ENCODE results near the gene ENPP7. TPM values are rescaled to one million over a fixed set of nuclear protein-coding genes. Genes with fewer than 3 reads are reported as not detected.
A peak's percentile ranks its signal among the peaks of the same experiment; 100 is the strongest.

Gene ENPP7
- total RNA-seq, 2 donors from 2014 or later = not detected

- Histone ChIP-seq H3K4me3 (peak overlapping the region; percentile 29), H3K36me3 (no peaks in the 10 kb centered on the region), H3K9me3 (no peaks in the 10 kb centered on the region), H3K27ac (peak overlapping the region in 1 of 2 donors; percentile 27), H3K4me1 (ENCODE audit: control insufficient read depth in 1 of 2, low read depth in 2 of 2) (peaks cover 8 to 17% of the 10 kb centered on the region in 2 donors), H3K27me3 (replicated peaks; ENCODE audit: insufficient read depth) (peaks cover 33% of the 10 kb centered on the region)
- DNase-seq (ENCODE audit: low spot score) (no peak), ATAC-seq (ENCODE audit: insufficient number of reproducible peaks, low FRiP score, low read depth) (no peak)
- TF ChIP-seq CTCF (IDR thresholded peaks at IDR 0.05) = peak; percentile 54
These were observed 59.4 kb downstream of the ENPP7 start for GRCh38 chr17:79789943-79790804.

- H3K4me3 ChIP-seq = no peak overlapping the region
- DNase-seq (ENCODE audit: low spot score) (no peak), ATAC-seq (ENCODE audit: insufficient number of reproducible peaks, low FRiP score, low read depth) (no peak)
- H3K27ac ChIP-seq = peak overlapping the region in 1 of 2 donors; percentile 27
- H3K9me3 ChIP-seq = no peaks in the 10 kb centered on the region
- peaks cover 10 to 21% of the 10 kb centered on the region in 2 donors for H3K4me1 ChIP-seq (ENCODE audit: control insufficient read depth in 1 of 2, low read depth in 2 of 2)
- H3K36me3 ChIP-seq = no peaks in the 10 kb centered on the region
- TF ChIP-seq CTCF (IDR thresholded peaks at IDR 0.05) = no peak
- H3K27me3 ChIP-seq (replicated peaks; ENCODE audit: insufficient read depth) = peaks cover 33% of the 10 kb centered on the region
These were observed 60.3 kb downstream of the ENPP7 start for GRCh38 chr17:79790805-79791734.

- ATAC-seq (ENCODE audit: insufficient number of reproducible peaks, low FRiP score, low read depth) (no peak), DNase-seq (ENCODE audit: low spot score) (no peak)
- peak overlapping the region in 1 of 2 donors; percentile 27 for H3K27ac ChIP-seq
- no peaks in the 10 kb centered on the region for H3K36me3 ChIP-seq
- H3K9me3 ChIP-seq = no peaks in the 10 kb centered on the region
- no peak for TF ChIP-seq CTCF (IDR thresholded peaks at IDR 0.05)
- H3K27me3 ChIP-seq (replicated peaks; ENCODE audit: insufficient read depth) = peaks cover 33% of the 10 kb centered on the region
- no peak overlapping the region for H3K4me3 ChIP-seq
- H3K4me1 ChIP-seq (ENCODE audit: control insufficient read depth in 1 of 2, low read depth in 2 of 2) = peaks cover 14 to 26% of the 10 kb centered on the region in 2 donors
These were observed 61.0 kb downstream of the ENPP7 start for GRCh38 chr17:79791735-79792161.

Other genes with a start within 250 kb of the ENPP7 start
- gene RBFOX3, start 119.9 kb upstream of the ENPP7 start, total RNA-seq = not detected
- gene CBX2, start 47.2 kb downstream of the ENPP7 start, total RNA-seq = under 1 TPM in 1 of 2 donors, not detected in 1; 0.14 TPM
- gene CBX8, start 66.1 kb downstream of the ENPP7 start, total RNA-seq = 1 to 10 TPM in 1 of 2 donors, under 1 TPM in 1; 0.71 to 7.4 TPM
- gene CBX4, start 108.5 kb downstream of the ENPP7 start, total RNA-seq = 10 to 100 TPM in 1 of 2 donors, 1 to 10 TPM in 1; 6.2 to 10.4 TPM

Measured in thoracic aorta (tissue), 2 donors.